ENCODE results near the gene BACE2.

DNA sequence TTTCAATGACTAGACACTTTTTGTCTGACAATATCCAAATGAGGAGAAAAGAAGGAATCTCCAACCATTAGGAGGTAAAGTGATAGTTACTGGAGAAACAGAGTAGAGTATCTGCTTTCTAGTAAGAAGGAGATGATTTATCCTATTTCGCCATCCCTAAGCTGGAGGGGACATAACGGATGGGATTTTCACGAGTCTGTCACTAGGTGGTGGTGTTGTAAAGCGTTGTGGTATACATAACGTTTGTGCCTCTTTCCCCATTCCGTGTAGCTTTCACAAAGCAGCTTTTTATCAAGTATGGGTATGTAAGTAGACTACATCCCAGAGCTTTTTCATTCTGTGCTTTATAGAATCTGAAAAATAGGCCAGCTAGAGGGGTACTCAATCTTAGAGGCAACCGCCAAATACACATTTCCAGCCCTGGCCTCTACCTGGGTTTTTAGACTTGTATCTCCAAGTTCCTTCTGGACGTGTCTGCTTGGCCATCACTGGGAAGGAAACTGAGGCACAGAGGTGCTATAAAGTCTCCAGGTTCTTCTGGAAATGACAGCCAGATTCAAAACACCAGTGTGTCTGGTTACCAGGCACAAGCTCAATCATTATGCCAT, 115.4 kb downstream of the BACE2 start:
- TF ChIP-seq, protein P1, sequence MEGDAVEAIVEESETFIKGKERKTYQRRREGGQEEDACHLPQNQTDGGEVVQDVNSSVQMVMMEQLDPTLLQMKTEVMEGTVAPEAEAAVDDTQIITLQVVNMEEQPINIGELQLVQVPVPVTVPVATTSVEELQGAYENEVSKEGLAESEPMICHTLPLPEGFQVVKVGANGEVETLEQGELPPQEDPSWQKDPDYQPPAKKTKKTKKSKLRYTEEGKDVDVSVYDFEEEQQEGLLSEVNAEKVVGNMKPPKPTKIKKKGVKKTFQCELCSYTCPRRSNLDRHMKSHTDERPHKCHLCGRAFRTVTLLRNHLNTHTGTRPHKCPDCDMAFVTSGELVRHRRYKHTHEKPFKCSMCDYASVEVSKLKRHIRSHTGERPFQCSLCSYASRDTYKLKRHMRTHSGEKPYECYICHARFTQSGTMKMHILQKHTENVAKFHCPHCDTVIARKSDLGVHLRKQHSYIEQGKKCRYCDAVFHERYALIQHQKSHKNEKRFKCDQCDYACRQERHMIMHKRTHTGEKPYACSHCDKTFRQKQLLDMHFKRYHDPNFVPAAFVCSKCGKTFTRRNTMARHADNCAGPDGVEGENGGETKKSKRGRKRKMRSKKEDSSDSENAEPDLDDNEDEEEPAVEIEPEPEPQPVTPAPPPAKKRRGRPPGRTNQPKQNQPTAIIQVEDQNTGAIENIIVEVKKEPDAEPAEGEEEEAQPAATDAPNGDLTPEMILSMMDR (conservative IDR thresholded peaks at IDR 0.05 in 1 of 2, IDR thresholded peaks at IDR 0.05 in 1 of 2; ENCODE audit: extremely low read depth in 1 of 2, insufficient read depth in 1 of 2, low read depth in 1 of 2, low read length in 2 of 2) = peak; percentile 82 to 83
- no peak for TF ChIP-seq EZH2 (IDR thresholded peaks at IDR 0.05; ENCODE audit: borderline replicate concordance, low read length)

Measured in mammary epithelial cell (primary cell).